ELF-1 (cell line): Measurements from ENCODE around the gene HTRA1.
A peak's percentile ranks its signal among the peaks of the same experiment; 100 is the strongest.

Experiments used
- DNase-seq: peaks from one replicate; pipeline ENCODE4 v3.0.0-alpha.2; 2016; ENCODE audit warnings: low read depth, low spot score

Gene HTRA1

DNA sequence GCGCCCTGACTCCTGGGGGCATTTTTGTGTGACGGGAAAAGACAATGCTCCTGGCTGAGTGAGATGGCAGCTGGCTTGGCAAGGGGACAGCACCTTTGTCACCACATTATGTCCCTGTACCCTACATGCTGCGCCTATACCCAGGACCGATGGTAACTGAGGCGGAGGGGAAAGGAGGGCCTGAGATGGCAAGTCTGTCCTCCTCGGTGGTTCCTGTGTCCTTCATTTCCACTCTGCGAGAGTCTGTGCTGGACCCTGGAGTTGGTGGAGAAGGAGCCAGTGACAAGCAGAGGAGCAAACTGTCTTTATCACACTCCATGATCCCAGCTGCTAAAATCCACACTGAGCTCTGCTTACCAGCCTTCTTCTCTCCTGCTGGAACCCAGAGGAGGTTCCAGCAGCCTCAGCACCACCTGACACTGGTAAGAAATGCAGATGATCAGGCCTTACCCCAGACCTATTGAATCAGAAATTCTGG lies 6.7 kb upstream of the HTRA1 start, which contains the start of gene ARMS2:
TSS of gene ARMS2 (plus strand) at position 51 of the 478 bp plus-strand sequence. CDS start at position 126, 75 bp downstream.
- DNase-seq: no peak

DNA sequence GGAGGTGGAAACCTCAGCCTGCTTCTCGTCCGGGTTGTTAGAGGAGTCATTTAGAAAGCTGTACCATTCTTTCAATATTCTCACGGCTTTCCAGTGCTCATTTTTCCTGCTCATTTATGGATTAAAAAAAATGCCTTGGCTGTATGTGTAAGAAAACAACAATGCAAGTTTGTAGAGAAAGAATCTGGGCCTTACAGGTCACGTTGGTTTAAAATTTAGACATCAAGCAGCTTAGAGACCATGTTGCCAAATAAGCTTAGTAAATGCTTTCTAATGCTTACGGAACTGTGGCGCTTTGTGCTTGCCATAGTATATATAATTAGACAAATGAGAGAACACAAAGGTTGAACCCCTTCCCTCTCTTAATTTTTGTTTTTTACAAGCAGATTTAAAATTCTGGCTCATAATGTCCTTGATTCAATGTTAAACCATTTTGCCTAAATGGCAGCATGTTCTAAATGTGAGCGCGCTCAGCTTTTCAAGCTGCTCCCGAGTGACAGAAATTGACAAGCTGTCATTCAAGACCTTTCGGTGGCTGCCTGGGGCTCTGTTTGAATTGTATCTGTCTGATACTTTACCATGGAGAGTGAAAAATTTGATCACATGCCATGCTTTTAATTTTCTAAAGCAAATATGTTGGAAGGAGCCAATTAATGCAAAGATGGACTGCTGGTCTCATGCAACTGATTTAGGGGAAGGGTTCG lies 5.8 kb upstream of the HTRA1 start:
- DNase-seq: no peak

DNA sequence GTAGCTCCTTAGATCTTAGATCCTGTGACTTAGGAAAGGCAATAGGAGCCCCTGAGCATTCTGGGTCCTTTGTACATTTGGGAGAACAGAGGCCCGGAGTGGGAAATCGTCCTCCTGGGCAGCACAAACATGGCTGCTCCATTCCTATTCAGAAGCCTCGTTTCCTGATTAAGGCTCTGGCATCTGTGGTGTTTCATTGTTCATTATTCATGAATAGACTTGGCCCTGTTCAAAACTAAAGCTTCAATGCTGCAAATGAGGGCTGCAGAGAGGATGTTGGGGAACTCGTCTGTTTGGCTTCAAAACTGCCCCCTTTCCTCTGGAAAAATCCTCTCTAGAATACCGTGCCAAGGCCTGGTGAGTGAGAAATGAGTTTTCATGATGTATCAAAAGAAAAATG lies 3.4 kb upstream of the HTRA1 start:
- no peak for DNase-seq

DNA sequence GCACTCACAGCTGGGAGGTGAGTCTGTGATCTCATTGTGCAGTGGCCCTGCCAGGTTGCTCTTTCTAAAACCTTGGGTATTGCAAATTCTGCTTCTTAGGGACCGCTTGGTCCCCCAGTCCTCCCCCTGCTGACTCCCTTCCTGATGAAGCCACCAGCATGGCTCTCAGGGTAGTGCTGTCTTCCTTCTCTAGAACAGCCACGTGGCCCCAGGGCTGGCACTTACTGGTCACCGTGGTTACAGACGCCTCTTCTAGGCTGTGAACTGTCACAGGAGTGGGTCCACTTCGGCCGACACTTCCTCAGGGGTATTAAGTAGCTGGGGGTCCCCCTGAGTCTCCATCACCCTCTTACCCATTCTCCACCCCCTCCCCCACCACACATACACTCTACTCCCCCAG lies 2.7 kb upstream of the HTRA1 start:
- DNase-seq: no peak

DNA sequence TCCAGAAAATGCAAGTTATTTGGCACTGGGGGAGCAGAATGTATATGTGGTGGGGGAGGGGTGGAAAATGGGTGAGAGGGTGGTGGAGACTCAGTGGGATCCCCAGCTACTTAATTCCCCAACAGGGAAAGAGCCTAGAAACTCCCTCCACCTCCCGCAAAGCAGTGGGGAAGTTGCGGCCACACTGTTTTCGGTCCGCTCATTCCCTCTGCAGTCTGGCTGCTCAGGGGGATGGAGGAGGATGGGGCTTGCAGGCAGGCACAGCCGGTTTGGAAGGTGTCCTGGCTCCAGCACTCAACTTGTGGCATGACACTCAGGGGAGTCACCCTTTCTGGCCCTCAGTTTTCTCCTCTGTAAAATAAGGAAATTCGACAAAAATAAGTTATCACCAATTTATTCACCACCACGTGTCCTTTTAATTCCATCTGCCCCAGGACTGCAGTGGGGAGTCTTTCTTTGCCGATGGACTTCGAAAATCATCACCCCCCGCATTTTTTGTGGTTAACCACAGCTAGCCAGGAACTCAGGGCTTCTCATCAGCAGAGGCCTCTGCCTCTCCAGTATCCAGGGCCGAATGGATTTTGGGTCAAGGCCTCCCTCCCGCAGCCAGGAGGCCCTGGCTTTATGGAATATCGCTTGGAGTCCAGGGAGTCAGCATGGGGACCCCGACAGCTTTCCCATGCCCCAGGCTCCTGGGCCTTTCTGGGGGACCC lies 1.6 kb upstream of the HTRA1 start:
- peak; percentile 23 for DNase-seq

DNA sequence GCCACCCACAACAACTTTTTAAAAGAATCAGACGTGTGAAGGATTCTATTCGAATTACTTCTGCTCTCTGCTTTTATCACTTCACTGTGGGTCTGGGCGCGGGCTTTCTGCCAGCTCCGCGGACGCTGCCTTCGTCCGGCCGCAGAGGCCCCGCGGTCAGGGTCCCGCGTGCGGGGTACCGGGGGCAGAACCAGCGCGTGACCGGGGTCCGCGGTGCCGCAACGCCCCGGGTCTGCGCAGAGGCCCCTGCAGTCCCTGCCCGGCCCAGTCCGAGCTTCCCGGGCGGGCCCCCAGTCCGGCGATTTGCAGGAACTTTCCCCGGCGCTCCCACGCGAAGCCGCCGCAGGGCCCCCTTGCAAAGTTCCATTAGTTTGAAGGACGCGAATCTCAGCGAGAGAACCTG lies 461 bp upstream of the HTRA1 start:
- DNase-seq: no peak

DNA sequence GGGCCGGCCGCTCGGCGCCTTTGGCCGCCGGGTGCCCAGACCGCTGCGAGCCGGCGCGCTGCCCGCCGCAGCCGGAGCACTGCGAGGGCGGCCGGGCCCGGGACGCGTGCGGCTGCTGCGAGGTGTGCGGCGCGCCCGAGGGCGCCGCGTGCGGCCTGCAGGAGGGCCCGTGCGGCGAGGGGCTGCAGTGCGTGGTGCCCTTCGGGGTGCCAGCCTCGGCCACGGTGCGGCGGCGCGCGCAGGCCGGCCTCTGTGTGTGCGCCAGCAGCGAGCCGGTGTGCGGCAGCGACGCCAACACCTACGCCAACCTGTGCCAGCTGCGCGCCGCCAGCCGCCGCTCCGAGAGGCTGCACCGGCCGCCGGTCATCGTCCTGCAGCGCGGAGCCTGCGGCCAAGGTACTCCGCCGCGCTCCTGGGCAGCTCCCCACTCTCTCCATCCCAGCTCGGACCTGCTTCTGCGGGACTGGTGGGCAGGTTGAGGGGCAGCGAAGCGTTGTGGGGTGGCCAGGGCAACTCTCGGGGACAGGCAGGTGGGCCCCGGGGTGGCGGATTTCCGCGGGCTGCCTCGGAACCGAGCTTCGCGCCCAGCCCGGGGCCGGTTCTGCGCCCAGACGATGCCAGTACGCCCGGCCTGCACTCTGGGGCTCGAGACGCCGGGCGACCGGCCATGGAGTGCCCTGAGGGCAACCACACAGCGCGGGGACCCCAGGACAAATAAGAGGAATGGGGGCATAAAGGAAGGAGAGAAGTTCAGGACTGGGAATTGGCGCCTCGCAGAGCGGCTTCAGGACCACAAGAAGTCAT lies 578 bp downstream of the HTRA1 start:
- DNase-seq: peak; percentile 24

DNA sequence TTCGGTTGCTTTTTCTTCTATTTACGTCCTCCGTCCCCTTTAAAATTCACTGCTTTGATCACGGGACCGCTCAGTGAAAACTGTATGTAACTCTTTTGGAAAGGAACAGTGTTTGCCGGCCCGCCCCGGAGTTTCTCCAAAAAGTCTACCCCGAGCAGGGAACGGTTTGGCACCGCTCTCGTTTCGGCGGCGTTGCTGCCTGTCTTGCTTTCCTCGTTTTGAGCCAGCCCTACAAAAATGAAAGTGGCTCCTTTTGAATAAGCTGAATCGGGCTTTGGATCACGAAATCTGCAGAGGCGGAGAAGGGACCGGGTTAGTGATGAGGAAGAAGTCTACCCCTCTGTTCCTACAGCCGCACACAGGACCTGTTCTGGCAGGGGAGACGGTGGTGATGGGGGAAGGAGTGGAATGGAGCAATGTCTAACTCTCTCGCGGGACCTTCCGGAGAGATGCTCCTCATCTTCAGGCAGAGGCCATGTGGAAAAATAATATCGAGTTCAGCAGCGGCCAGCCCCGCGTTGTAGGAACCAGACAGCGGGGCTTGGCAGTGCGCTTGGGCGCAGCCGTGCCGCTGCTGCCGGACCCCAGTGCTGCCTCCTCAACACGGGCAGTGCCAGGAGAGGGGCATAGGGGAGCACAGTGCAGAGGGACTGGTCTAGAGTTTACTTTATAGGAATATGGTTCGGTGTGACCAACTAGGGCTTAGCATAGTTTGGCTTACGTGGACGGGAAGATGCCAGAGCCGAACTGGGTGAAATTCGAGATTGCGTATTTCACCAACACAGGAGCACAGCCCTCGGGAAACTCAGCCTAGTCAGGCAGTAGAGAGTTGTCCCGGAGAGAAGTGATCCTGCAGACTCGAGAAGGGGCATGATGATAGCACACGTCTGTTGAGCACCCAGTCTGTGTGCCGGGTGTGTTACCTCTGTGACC lies 1.4 kb downstream of the HTRA1 start:
- no peak for DNase-seq

DNA sequence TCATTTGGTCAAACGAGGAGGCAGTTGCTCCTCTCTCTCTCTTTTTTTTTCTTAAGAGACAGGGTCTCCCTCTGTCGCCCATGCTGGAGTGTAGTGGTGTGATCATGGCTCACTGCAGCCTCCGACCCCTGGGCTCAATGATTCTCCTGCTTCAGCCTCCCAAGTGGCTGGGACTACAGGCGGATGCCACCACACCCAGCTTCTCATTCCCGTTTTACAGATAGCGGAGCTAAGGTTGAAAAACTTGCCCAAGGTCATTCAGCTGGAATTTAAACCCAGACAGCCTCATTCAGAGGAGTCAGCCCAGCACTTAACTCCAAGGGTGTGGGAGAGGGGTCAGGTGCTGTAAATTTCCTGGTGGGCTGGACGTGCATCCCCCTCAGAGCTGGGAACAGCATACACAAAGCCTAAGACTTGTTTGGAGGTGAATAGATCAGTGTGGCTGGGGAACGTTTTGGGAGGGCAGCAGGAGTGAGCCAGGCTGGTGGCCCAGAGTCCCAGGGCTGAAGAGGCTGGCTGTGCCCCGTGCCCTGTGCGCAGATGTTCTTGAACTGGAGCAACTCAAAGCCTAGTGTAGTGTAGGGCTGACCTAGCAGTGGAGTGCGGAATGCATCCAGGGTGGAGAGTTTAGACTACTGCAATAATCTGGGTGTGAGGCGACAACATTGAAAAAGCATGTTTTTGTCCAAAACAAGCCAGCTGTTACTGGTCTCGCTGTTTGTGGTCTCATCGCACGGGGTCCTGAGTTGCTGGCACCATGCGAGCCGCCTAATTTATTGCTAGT lies 2.3 kb downstream of the HTRA1 start:
- no peak for DNase-seq

DNA sequence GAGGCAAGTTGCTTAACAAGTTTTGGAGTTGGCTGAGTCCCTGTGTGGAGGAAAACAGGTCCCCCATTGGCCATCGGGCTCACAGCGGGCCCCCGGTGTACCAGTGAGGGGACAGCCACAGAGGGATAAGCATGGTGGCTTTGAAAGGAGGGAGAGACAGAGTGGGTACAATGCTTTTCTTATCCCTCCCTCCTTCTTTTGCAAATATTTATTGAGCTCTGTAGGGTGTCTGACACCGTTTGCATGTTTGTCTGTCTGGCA lies 2.8 kb downstream of the HTRA1 start:
- no peak for DNase-seq

DNA sequence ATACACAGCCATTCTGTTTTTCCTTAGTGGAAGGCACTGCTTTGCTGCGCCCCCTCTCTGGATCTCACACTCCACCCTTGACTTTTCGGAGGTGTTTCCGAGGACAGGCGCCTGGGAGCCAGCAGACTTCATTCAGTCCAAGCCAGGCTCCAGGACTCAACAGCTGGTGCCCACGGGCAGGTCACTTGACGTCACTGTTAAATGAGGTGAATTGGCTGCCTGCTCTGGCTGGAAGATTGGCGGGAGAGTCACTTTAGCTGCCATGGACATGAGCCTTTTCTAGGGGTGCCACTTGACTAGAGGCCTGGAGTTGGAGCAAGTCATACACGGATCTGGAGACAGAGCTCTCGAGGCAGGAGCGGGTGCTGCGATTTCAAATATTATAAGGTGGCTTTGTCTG lies 3.2 kb downstream of the HTRA1 start:
- DNase-seq: no peak

DNA sequence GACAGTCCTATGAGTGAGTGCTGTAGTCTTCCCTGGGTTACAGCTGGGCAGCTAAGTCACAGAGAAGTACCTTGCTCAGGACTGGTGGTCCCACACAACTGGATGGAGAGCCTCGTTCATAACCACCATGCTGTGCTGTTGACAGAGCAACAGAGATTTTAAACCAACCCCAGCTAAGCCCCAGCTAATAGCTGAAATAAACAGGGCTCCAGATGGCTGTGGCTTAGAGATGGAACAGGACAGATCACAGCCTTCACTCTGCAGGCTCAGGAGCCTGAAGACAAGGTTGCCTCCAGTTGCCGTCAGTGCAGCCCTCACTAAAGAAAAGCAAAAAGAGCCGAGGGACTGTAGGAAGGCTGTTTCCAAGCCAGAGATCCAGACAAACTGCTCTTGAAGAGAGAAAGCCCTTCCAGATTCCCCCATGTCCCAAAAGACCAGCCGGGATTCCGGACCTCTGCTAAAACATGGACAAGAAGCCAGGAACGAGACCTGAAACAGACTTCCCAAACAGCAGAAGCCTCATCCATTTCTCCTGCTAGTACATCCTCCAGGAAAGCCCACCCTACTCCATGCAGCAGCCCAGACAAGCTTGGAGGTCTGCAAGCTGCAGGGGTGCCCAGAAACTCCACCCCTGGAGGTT lies 4.2 kb downstream of the HTRA1 start:
- DNase-seq: no peak

DNA sequence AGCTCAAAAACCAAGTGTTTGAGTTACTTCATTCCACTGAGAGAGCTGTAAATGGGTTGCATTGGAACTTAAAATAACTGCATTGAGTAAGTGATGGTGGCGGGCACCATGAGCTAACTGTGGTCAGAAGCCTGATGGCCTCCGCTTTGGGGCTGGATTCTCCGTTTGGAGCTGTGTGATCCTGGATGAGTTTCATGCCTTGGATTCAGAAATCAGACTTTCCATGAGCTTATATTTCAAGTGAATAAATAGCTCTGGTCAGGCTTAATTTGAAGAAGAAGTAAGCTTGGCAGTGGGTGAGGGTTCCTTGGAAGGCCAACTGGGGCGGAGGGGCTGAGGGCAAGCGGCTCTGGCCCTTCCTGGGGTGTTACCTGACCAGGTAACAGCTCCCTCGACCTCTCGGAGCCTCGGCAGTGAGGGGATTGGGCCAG lies 5.6 kb downstream of the HTRA1 start:
- DNase-seq: no peak

DNA sequence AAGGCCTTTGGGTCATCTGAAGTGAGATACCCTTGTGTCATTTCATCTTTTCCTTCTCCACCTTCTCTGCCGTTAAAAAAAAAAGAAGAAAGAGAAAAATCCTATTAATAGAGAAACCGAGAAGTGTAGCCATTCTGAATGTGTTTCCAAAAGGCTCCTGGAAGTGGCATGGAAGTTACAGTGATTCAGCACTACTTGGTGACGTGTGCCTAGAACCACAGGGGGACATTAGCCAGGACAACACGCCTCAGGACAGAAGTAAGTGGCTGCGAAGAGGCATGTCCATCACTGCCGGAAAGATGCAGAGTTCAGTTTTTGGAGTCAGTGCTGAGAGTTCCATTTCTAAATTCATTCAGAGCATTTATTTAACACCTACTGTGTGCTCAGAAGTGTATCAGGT lies 6.3 kb downstream of the HTRA1 start:
- no peak for DNase-seq

DNA sequence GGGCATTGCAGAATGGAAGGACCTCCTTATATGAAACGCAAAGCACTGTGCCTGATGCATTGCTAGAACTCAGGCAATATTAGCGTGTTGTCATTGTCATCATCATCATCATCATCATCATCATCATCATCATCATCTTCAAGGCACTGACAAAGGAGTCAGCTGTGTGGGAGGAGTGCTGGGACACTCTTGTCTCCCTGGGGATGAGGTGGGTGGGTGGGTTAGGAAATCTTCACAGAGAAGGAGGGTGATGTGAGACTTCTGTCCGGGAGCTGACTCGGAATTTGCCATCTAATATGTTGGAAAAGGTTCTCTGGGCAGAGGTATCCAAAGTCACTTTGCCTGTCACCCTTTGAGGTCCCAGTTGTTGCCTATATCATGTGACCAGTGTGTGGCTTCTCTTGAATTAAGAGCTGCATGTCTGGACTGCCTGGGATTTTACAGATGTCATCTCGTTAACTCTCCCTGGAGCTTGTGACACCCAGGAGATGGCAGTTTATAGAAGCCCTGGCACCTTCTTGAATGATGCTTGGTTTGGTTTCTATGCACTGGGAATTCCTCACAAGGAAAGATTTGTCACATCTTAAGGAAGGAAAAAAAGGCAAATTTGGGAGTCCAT lies 7.1 kb downstream of the HTRA1 start:
- no peak for DNase-seq

DNA sequence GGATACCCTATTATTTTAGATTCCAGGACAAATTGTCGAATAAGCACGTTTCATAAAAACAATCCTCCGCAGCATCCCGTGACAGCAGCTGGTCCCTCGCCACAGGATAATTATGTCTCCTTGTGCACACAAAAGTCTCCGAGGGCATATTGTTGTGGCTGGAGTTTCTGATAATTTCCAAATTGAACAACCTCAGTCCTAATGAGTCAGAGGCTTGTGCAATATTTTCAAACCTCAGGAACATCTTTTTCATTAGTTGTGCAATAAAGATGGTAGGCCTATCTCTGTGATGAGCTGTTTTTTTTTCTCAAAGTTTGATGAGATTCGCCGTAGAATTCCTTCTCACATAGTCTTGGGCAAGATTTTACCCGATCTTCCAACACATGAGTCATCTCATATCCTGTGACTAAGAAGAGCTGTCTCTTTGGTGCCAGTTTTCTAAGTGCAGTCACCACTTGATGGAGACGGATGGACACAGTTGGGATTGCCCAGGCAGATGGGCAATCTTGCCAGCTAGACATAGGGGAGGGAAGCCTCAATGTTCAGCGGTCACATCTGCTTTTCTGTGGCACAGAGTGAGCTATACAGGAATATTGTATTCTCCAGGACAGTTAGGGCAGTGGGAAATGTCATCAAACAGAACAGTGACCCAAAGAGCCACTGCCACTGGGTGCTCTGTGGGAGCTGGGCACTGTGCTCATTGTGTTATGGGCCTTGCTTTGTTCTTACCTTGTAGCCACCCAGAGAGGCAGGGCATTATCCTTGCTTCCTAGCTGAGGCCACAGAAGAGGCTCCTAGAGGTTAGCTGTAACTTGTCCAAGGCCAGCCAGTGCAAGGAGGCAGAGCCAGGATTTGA lies 7.8 kb downstream of the HTRA1 start:
- DNase-seq: no peak

DNA sequence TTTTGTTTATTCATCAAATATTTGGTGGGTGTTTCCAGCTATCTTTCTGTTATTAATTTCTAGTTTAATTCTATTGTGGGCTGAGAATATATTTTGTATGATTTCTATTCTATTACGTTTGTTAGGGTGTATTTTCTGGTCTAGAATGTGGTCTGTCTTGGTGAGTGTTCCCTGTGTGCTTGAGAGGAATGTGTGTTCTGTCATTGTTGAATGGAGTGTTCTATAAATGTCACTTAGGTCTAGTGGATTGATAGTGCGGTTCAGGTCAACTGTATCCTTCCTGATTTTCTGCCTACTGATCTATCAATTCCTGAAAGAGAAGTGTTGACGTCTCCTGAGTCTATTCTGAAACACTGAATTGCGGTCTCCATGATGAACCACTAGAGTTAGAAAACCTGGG lies 8.5 kb downstream of the HTRA1 start:
- DNase-seq: no peak

DNA sequence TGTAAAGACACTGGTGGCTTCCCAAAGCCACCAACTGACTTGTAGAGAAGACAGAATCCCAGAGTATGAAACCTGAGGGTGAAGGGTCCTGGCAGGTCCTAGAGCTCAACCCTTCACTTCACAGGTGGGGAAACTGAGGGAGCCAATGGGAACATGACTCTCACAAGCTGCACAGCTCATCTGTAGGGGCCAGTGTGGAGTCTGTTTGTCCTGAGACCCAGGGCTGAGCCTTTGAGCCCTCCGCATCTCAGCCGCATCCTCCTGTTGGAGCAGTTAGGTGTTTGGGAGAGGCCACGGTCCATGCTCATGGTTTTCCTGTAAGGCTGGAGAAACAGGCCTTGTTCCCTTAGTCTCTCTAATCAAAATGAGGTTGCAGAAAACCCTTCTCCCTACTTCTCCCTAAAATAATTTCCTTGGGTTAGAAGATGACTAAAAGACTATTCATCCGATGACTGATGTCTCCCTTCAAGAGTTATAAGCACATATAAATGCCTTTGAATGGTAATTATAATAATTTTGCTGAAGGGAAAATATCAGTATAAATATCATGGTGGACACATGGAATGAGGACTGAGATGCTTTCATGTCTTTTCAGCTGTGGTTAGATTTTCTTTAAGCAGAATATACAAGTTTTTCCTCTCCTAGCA lies 10.3 kb downstream of the HTRA1 start:
- no peak for DNase-seq
